Occipital lobe (tissue), 2 donors: Measurements from ENCODE around the gene SDF2L1. TPM values are rescaled to one million over a fixed set of nuclear protein-coding genes. Genes with fewer than 3 reads are reported as not detected.
"Not testable (repeated sequence)": the region's sequence is repeated elsewhere in the genome, so short reads cannot be mapped to it uniquely, and the experiment has no call there.

Experiments used
- DNase-seq: peaks from one replicate; lab custom pipeline; 2025; lab: John Stamatoyannopoulos, UW
- total RNA-seq: library from RNA; depleted of rRNA; stranded (reverse); fragments of >200 nt; gene quantifications from one replicate; pipeline ENCODE4 v1.2.3, GENCODE V29; 2014

Gene SDF2L1
- total RNA-seq, 1 donor from 2014 or later: 4.7 TPM

- no peak for DNase-seq
Measured at GRCh38 chr22:21661991-21662390, 19.9 kb downstream of the SDF2L1 start.

GRCh38 chr22:21663738-21664137 is 21.6 kb downstream of the SDF2L1 start:
- no peak for DNase-seq

GRCh38 chr22:21665047-21665851 is 23.1 kb downstream of the SDF2L1 start:
- no peak for DNase-seq

GRCh38 chr22:21666786-21667185 is 24.7 kb downstream of the SDF2L1 start:
- DNase-seq: no peak

- DNase-seq: no peak
Measured at GRCh38 chr22:21669026-21669425, 26.9 kb downstream of the SDF2L1 start.

- no peak for DNase-seq
Measured at GRCh38 chr22:21672107-21672629, 30.1 kb downstream of the SDF2L1 start.

GRCh38 chr22:21673534-21674321 is 31.6 kb downstream of the SDF2L1 start:
- DNase-seq: no peak

- no peak for DNase-seq
Measured at GRCh38 chr22:21674638-21675245, 32.6 kb downstream of the SDF2L1 start.

- no peak for DNase-seq
Measured at GRCh38 chr22:21677606-21678443, 35.7 kb downstream of the SDF2L1 start.

GRCh38 chr22:21678842-21679241 is 36.7 kb downstream of the SDF2L1 start:
- DNase-seq: not testable (repeated sequence)

GRCh38 chr22:21679383-21679782 is 37.3 kb downstream of the SDF2L1 start:
- DNase-seq: no peak

- no peak for DNase-seq
Measured at GRCh38 chr22:21680830-21681565, 38.9 kb downstream of the SDF2L1 start.

- DNase-seq: no peak
Measured at GRCh38 chr22:21681566-21682370, 39.7 kb downstream of the SDF2L1 start.

- DNase-seq: no peak
Measured at GRCh38 chr22:21682385-21683175, 40.5 kb downstream of the SDF2L1 start.

GRCh38 chr22:21683401-21683811 is 41.3 kb downstream of the SDF2L1 start:
- DNase-seq: no peak

GRCh38 chr22:21684492-21685163 is 42.5 kb downstream of the SDF2L1 start:
- no peak for DNase-seq

- no peak for DNase-seq
Measured at GRCh38 chr22:21685164-21685513, 43.0 kb downstream of the SDF2L1 start.

GRCh38 chr22:21686193-21686608 is 44.1 kb downstream of the SDF2L1 start:
- DNase-seq: no peak
